ENCODE results near the gene PSMB9.
A peak's percentile ranks its signal among the peaks of the same experiment; 100 is the strongest.
"Not testable (repeated sequence)": the region's sequence is repeated elsewhere in the genome, so short reads cannot be mapped to it uniquely, and the experiment has no call there.

The PSMB9 gene

DNA sequence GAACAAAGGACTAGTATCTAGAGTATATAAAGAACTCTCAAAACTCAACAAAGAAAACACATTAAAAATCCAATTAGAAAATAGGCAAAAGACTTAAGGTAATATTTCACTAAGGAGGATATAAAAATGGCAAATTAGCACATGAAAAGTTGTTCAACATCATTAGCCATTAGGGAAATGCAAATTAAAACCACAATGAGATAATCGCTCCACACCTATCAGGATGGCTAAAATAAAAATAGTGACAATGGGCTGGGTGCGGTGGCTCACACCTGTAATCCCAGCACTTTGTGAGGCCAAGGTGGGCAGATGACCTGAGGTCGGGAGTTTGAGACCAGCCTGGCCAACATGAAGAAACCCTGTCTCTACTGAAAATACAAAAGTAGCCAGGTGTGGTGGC is 27.0 kb downstream of the PSMB9 start:
- not testable (repeated sequence) for H3K27ac ChIP-seq (ENCODE audit: insufficient read depth, low read depth, low read length, poor library complexity, severe bottlenecking); H3K27me3 ChIP-seq (ENCODE audit: control insufficient read depth, insufficient read depth, low read length, poor library complexity, severe bottlenecking)
- 70 to 72% methylated on average over 3 of the region's 3 CpGs for WGBS, 2 experiments

GRCh38 chr6:32882879-32883250 is 28.9 kb downstream of the PSMB9 start:
- H3K36me3 ChIP-seq (ENCODE audit: control insufficient read depth, insufficient read depth, low read length), result no peaks in the 10 kb centered on the region
- H3K4me1 ChIP-seq (ENCODE audit: control insufficient read depth, insufficient read depth, low read length), result no peaks in the 10 kb centered on the region
- WGBS, 2 experiments, result 56 to 66% methylated on average over 1 of the region's 1 CpG
- no peaks in the 10 kb centered on the region for H3K9me3 ChIP-seq (ENCODE audit: control insufficient read depth, low read length)
- no peaks in the 10 kb centered on the region for H3K27me3 ChIP-seq (ENCODE audit: control insufficient read depth, insufficient read depth, low read length, poor library complexity, severe bottlenecking)
- no peak overlapping the region for H3K4me3 ChIP-seq (ENCODE audit: insufficient read depth, low read depth, low read length)
- H3K27ac ChIP-seq (ENCODE audit: insufficient read depth, low read depth, low read length, poor library complexity, severe bottlenecking), result no peak overlapping the region

More for the DNA sequence above, 27.0 kb downstream of the PSMB9 start:
- H3K4me1 ChIP-seq (ENCODE audit: control insufficient read depth, insufficient read depth, low read length); H3K4me3 ChIP-seq (ENCODE audit: insufficient read depth, low read depth, low read length); H3K36me3 ChIP-seq (ENCODE audit: control insufficient read depth, insufficient read depth, low read length); H3K9me3 ChIP-seq (ENCODE audit: control insufficient read depth, low read length): not testable (repeated sequence)

DNA sequence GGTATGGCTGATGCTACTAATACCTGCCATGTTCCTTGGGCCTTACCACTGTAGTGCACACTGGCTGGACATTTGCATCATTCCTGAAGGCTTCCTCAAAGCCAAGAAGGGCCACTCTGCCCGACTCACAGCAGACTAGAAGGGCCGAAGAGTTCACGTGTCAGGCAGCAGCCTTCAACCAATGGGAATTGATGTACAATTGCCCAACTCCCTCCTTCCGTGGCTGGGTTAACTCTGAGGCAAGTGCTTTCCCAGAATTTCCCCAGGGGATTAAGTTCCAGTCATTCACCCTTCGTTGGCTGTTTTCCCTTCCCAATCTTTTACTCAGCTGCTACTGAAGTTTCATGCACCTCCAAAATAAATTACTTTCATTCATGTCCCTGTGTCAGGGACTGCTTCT is 29.8 kb downstream of the PSMB9 start:
- H3K4me3 ChIP-seq (ENCODE audit: insufficient read depth, low read depth, low read length), result no peak overlapping the region
- no peak overlapping the region for H3K27ac ChIP-seq (ENCODE audit: insufficient read depth, low read depth, low read length, poor library complexity, severe bottlenecking)
- H3K4me1 ChIP-seq (ENCODE audit: control insufficient read depth, insufficient read depth, low read length), result no peaks in the 10 kb centered on the region
- WGBS, 2 experiments, result 38 to 46% methylated on average over 5 of the region's 5 CpGs
- H3K27me3 ChIP-seq (ENCODE audit: control insufficient read depth, insufficient read depth, low read length, poor library complexity, severe bottlenecking), result no peaks in the 10 kb centered on the region
- H3K36me3 ChIP-seq (ENCODE audit: control insufficient read depth, insufficient read depth, low read length), result no peaks in the 10 kb centered on the region
- H3K9me3 ChIP-seq (ENCODE audit: control insufficient read depth, low read length), result no peaks in the 10 kb centered on the region

GRCh38 chr6:32885698-32886286 is 31.8 kb downstream of the PSMB9 start:
- WGBS, 2 experiments, result 48 to 70% methylated on average over 3 to 4 of the region's 4 CpGs
- Histone ChIP-seq H3K4me1 (ENCODE audit: control insufficient read depth, insufficient read depth, low read length) (no peaks in the 10 kb centered on the region), H3K27ac (ENCODE audit: insufficient read depth, low read depth, low read length, poor library complexity, severe bottlenecking) (no peak overlapping the region), H3K36me3 (ENCODE audit: control insufficient read depth, insufficient read depth, low read length) (no peaks in the 10 kb centered on the region), H3K27me3 (ENCODE audit: control insufficient read depth, insufficient read depth, low read length, poor library complexity, severe bottlenecking) (no peaks in the 10 kb centered on the region), H3K9me3 (ENCODE audit: control insufficient read depth, low read length) (no peaks in the 10 kb centered on the region), H3K4me3 (ENCODE audit: insufficient read depth, low read depth, low read length) (no peak overlapping the region)

- H3K36me3 ChIP-seq (ENCODE audit: control insufficient read depth, insufficient read depth, low read length), result no peaks in the 10 kb centered on the region
- H3K27ac ChIP-seq (ENCODE audit: insufficient read depth, low read depth, low read length, poor library complexity, severe bottlenecking), result no peak overlapping the region
- H3K27me3 ChIP-seq (ENCODE audit: control insufficient read depth, insufficient read depth, low read length, poor library complexity, severe bottlenecking), result no peaks in the 10 kb centered on the region
- H3K4me1 ChIP-seq (ENCODE audit: control insufficient read depth, insufficient read depth, low read length), result no peaks in the 10 kb centered on the region
- H3K4me3 ChIP-seq (ENCODE audit: insufficient read depth, low read depth, low read length), result no peak overlapping the region
- no peaks in the 10 kb centered on the region for H3K9me3 ChIP-seq (ENCODE audit: control insufficient read depth, low read length)
- 87 to 92% methylated on average over 3 of the region's 3 CpGs for WGBS, 2 experiments
These were observed 32.8 kb downstream of the PSMB9 start for GRCh38 chr6:32886681-32887383.

GRCh38 chr6:32887616-32888015 is 33.6 kb downstream of the PSMB9 start:
- no peak overlapping the region for H3K27ac ChIP-seq (ENCODE audit: insufficient read depth, low read depth, low read length, poor library complexity, severe bottlenecking)
- H3K4me3 ChIP-seq (ENCODE audit: insufficient read depth, low read depth, low read length), result no peak overlapping the region
- H3K27me3 ChIP-seq (ENCODE audit: control insufficient read depth, insufficient read depth, low read length, poor library complexity, severe bottlenecking), result no peaks in the 10 kb centered on the region
- 85 to 91% methylated on average over 5 of the region's 5 CpGs for WGBS, 2 experiments
- no peaks in the 10 kb centered on the region for H3K36me3 ChIP-seq (ENCODE audit: control insufficient read depth, insufficient read depth, low read length)
- no peaks in the 10 kb centered on the region for H3K9me3 ChIP-seq (ENCODE audit: control insufficient read depth, low read length)
- H3K4me1 ChIP-seq (ENCODE audit: control insufficient read depth, insufficient read depth, low read length), result no peaks in the 10 kb centered on the region

DNA sequence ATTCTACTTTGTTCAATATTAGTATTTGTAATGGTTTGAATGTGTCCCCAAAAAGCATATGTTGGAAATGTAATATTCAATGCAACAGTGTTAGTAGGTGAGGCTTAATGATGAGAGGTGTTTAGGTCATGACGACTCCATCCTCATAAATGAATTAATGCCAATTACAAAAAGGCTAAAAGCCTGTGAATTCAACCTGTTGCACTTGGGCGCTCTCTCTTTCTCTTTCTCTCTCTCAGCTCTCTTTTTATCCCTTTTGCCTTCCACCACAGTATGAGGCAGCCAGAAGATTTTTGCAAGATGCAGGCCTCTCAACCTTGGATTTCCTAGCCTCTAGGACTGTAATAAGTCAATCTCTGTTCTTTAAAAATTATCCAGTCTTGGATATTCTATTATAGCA is 34.6 kb downstream of the PSMB9 start:
- Histone ChIP-seq H3K4me3 (ENCODE audit: insufficient read depth, low read depth, low read length) (no peak overlapping the region), H3K4me1 (ENCODE audit: control insufficient read depth, insufficient read depth, low read length) (no peaks in the 10 kb centered on the region), H3K9me3 (ENCODE audit: control insufficient read depth, low read length) (no peaks in the 10 kb centered on the region), H3K27ac (ENCODE audit: insufficient read depth, low read depth, low read length, poor library complexity, severe bottlenecking) (no peak overlapping the region), H3K36me3 (ENCODE audit: control insufficient read depth, insufficient read depth, low read length) (no peaks in the 10 kb centered on the region), H3K27me3 (ENCODE audit: control insufficient read depth, insufficient read depth, low read length, poor library complexity, severe bottlenecking) (no peaks in the 10 kb centered on the region)
- 69 to 70% methylated on average over 2 of the region's 2 CpGs for WGBS, 2 experiments

DNA sequence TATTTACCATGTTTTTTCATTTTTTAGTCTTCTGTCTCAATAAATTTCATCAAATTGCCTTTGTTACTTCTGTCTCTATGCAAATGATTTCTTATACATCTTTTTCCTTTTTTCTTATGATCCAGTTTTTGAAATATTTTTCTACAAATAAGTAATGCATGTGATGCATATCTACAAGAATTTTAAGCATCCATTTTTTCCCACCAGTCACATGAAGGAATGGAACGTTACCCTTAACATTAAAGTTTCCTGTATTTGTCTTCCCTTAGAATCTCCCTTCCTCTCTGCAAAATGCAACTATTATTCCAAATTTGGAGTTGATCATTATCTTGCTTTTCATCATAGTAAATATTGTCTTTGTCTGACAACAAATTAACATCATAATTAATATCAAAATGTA is 35.5 kb downstream of the PSMB9 start:
- WGBS, 2 experiments, result 50 to 64% methylated on average over 1 of the region's 1 CpG
- H3K9me3 ChIP-seq (ENCODE audit: control insufficient read depth, low read length), result no peaks in the 10 kb centered on the region

DNA sequence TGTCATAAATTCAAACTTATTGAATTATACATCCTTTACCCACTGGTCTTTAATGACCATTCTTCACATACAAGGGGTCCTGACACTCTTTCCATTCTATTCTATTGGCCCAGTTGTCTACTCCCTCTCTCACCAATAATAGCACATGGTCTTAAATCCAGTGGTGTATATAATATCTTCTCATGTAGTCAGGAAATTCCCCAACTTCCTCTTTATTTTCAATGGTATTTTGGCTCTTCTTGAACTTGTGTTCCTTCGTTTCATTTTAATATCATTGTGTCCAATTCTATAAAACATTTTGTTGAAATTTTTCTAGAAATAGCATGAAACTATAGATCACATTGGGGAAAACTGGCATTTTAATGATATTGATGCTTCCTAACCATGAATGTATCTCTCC is 36.8 kb downstream of the PSMB9 start:
- no peaks in the 10 kb centered on the region for H3K9me3 ChIP-seq (ENCODE audit: control insufficient read depth, low read length)
- no peak overlapping the region for H3K4me3 ChIP-seq (ENCODE audit: insufficient read depth, low read depth, low read length)
- H3K36me3 ChIP-seq (ENCODE audit: control insufficient read depth, insufficient read depth, low read length), result no peaks in the 10 kb centered on the region
- no CpG with 5 or more reads among the region's 1 CpG for WGBS, 2 experiments
- no peak overlapping the region for H3K27ac ChIP-seq (ENCODE audit: insufficient read depth, low read depth, low read length, poor library complexity, severe bottlenecking)
- H3K4me1 ChIP-seq (ENCODE audit: control insufficient read depth, insufficient read depth, low read length), result peaks cover 6% of the 10 kb centered on the region
- no peaks in the 10 kb centered on the region for H3K27me3 ChIP-seq (ENCODE audit: control insufficient read depth, insufficient read depth, low read length, poor library complexity, severe bottlenecking)

More for the DNA sequence above, 35.5 kb downstream of the PSMB9 start:
- no peak overlapping the region for H3K27ac ChIP-seq (ENCODE audit: insufficient read depth, low read depth, low read length, poor library complexity, severe bottlenecking)
- H3K36me3 ChIP-seq (ENCODE audit: control insufficient read depth, insufficient read depth, low read length), result no peaks in the 10 kb centered on the region
- no peak overlapping the region for H3K4me3 ChIP-seq (ENCODE audit: insufficient read depth, low read depth, low read length)
- H3K27me3 ChIP-seq (ENCODE audit: control insufficient read depth, insufficient read depth, low read length, poor library complexity, severe bottlenecking), result no peaks in the 10 kb centered on the region
- no peaks in the 10 kb centered on the region for H3K4me1 ChIP-seq (ENCODE audit: control insufficient read depth, insufficient read depth, low read length)

DNA sequence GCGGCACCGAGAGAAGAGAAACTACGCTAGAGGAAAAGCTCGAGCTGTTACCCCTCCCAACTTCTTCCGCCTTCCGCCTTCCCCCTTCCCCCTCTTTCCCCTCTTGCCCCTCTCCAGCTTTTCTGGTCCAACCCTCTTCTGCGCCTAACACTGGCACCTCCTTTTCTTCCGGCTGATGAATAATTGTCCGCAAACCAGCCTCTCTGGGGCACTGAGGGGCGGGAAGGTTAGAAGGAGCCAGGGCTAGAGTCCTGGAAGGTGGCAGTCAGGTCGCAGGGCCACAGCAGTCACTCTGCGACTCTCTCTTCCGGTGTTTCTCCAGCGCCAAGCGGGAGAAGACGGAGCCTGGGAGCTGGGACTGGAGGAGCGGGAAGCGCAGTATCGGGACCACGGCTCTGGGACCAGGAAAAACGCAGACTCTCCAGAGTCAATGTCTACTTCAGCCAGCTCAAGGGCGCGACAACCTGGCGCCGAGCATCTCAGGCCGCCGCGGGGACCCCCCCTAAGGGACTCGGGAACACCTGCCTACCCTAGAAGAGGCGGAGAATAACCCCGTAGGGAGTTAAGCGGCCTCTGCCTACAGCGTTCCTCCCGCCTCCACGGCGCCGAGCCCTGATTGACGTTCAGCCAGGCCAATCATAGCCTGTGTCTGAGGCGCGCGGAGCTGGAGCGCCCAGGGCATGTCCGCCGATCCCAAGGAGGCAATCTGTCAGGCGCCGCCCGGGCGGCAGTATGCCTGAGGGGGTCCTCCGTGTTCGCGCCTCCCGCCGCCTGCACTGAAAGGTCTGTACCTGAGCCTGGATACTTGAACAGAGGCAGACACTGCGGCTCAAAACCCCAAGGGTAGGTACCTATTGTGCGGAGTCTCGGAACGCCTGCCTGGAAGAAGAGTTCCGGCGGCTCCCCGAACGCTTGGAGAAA is 40.4 kb downstream of the PSMB9 start:
- WGBS, 2 experiments, result 0% methylated on average over 61 of the region's 61 CpGs
- Histone ChIP-seq H3K4me1 (ENCODE audit: control insufficient read depth, insufficient read depth, low read length) (peaks cover 6% of the 10 kb centered on the region), H3K27ac (ENCODE audit: insufficient read depth, low read depth, low read length, poor library complexity, severe bottlenecking) (peak overlapping the region; percentile 71), H3K9me3 (ENCODE audit: control insufficient read depth, low read length) (no peaks in the 10 kb centered on the region), H3K27me3 (ENCODE audit: control insufficient read depth, insufficient read depth, low read length, poor library complexity, severe bottlenecking) (no peaks in the 10 kb centered on the region), H3K36me3 (ENCODE audit: control insufficient read depth, insufficient read depth, low read length) (no peaks in the 10 kb centered on the region), H3K4me3 (ENCODE audit: insufficient read depth, low read depth, low read length) (peak overlapping the region; percentile 84)
